ENCODE measurements around the gene KCNA5.

Gene KCNA5

GRCh38 chr12:5043589-5044419, at the start of gene KCNA5:
Gene KCNA5 (plus strand): TSS chr12:5043879. CDS start chr12:5044148, 269 bp downstream.
- no peak for DNase-seq

GRCh38 chr12:4994622-4995021, 49.1 kb upstream of the KCNA5 start:
- DNase-seq = no peak

GRCh38 chr12:4996714-4997113, 47.0 kb upstream of the KCNA5 start:
- DNase-seq = no peak

- DNase-seq = no peak
Observed at GRCh38 chr12:4997939-4998338, 45.7 kb upstream of the KCNA5 start.

- no peak for DNase-seq
Observed at GRCh38 chr12:5000204-5000603, 43.5 kb upstream of the KCNA5 start.

GRCh38 chr12:5000658-5001385, 42.9 kb upstream of the KCNA5 start:
- DNase-seq = no peak

GRCh38 chr12:5003025-5003666, 40.5 kb upstream of the KCNA5 start:
- DNase-seq = peak; percentile 62

- DNase-seq = no peak
Observed at GRCh38 chr12:5008661-5009060, 35.0 kb upstream of the KCNA5 start.

GRCh38 chr12:5010151-5010550, 33.5 kb upstream of the KCNA5 start:
- DNase-seq = no peak

GRCh38 chr12:5012337-5012736, 31.3 kb upstream of the KCNA5 start:
- no peak for DNase-seq

- no peak for DNase-seq
Observed at GRCh38 chr12:5013266-5013730, 30.4 kb upstream of the KCNA5 start.

- no peak for DNase-seq
Observed at GRCh38 chr12:5014269-5014668, 29.4 kb upstream of the KCNA5 start.

GRCh38 chr12:5015711-5016492, 27.8 kb upstream of the KCNA5 start:
- no peak for DNase-seq

- DNase-seq = no peak
Observed at GRCh38 chr12:5016526-5016925, 27.2 kb upstream of the KCNA5 start.

GRCh38 chr12:5017638-5018348, 25.9 kb upstream of the KCNA5 start:
- no peak for DNase-seq

GRCh38 chr12:5018677-5019076, 25.0 kb upstream of the KCNA5 start:
- DNase-seq = no peak

GRCh38 chr12:5022025-5022424, 21.7 kb upstream of the KCNA5 start:
- no peak for DNase-seq

- DNase-seq = peak; percentile 56
Observed at GRCh38 chr12:5022465-5023061, 21.1 kb upstream of the KCNA5 start.

GRCh38 chr12:5023842-5024241, 19.8 kb upstream of the KCNA5 start:
- DNase-seq = no peak

- DNase-seq = no peak
Observed at GRCh38 chr12:5026342-5026938, 17.2 kb upstream of the KCNA5 start.
